ENCODE measurements around the gene IRAK2.

The IRAK2 gene

GRCh38 chr3:10286596-10287295, 122.0 kb downstream of the IRAK2 start:
- DNase-seq, result no peak

- no peak for DNase-seq
These were observed 123.3 kb downstream of the IRAK2 start for GRCh38 chr3:10287936-10288574.

DNA sequence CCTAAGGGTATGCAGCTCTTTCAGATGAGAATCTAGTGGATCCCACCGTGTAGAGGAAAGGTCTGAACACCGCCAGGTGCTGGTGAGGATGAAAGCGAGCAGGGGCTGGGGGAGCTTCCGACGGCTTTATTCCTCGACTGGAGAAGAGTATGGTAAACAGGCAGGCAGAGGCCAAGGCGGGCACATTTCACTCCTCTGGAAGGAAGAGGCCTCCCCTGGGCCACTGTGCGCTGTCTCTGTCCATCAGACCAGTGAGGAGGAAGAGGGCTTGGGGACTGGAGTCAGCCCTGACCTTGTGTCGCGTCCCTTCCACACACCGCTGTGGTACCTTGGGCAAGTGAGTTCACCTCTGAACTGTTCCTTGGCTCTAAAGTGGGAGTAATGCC, 123.8 kb downstream of the IRAK2 start:
- DNase-seq, result no peak

- no peak for DNase-seq
These were observed 124.4 kb downstream of the IRAK2 start for GRCh38 chr3:10289077-10289476.

GRCh38 chr3:10289787-10290355, 125.2 kb downstream of the IRAK2 start:
- no peak for DNase-seq

DNA sequence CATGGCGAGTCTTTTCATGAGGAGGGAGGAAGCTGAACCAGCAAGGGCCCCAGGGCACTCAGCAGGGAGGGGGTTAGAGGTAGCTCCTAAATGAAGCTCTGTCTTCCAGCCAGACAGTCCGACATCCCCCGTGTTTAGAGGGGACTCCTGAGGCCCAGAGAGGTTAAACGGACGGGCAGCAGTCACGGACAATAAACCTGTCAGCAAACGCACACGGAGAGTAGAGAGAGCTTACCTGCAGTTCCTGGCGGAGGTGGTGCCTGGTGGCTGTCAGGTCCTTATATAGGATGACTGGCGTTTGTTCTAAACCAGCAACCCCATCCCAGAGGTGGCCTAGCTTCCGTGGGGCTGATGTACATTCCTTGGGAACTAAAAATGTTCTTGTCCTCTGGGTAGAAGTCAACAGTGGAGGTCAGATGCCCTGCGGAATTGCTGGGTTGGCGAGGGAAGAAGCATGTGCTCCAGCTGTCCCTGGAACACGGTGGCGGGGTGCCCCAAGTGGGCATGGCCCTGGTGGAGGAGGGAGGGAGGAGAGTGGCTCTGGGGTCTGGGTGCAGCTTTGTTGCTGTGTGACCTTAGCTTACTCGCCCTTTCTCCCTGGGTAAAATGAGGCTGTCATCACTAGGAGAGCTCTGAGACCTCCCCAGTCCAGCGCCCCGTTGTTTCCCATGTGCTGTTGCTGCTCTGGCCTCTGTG, 125.9 kb downstream of the IRAK2 start:
- no peak for DNase-seq

GRCh38 chr3:10291641-10292040, 126.9 kb downstream of the IRAK2 start:
- DNase-seq, result no peak

DNA sequence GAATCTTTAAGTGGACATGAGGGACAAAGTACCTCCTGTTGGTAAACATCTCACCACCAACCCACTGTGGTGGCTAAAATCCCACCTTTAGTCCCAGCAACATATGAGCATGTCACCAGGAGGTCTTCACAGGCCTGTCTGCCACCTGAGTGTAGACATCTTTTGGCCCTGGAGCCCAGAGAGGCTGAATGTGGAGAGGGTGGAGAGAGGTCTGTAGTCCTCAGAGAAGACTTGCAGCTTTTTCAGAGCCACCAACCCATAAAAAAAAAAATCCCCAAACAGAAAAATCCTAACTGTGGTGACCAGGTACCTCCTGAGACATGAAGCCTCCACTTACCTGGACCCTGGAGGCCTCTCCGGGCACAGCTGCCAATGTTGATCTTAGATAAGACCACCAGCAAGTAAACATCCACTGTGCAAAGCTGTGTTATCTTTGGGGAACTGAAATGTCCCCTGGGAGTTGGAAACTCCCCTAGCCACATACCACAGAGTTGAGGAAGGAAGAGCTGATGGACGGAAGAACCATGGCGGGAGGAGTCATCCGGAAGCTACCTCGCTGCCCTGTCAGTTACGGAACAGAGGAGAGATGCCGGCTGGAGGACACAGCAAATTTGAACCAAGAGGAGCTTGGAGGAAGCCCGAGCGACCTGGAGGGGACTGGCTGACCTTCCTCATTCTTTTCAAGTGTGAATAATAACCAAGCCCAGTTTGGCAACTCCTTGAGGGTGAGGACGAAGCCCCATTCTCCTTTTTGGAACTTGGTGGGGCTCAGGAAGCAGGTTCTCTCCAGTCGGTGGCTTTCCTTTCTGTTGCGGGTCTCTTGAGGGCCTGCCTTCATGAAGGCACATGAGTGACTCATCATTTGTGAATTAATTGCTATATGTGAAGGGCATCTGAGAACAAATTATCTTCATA, 128.0 kb downstream of the IRAK2 start, which contains the start of gene GHRL:
GHRL (minus strand) TSS at position 443 of the 915 bp plus-strand sequence. CDS start 2,767 bp downstream, outside the sequence.
- no peak for DNase-seq

Measured in NCI-H1417 treated with DMSO at 0.1 percent for 48 hours (cell line).